T-helper 17 cell (primary cell): ENCODE measurements around the gene TNFRSF13B. TPM values are rescaled to one million over a fixed set of nuclear protein-coding genes. Genes with fewer than 3 reads are reported as not detected.

Source experiments
- ATAC-seq: fragments of 150-1000 bp; cut with Tn5 transposase; 2 replicates; pipeline ENCODE4 v1.10.0; 2021; ENCODE audit warnings: mild to moderate bottlenecking, moderate library complexity
- DNase-seq, 3 donors: peaks; one replicate each; pipeline versions ENCODE4 v3.0.0 to v3.0.0-alpha.2; 2020 to 2021
- H3K9me3 ChIP-seq: one replicate; pipeline ENCODE4 v1.7.0; 2013; ENCODE audit warnings: low read length, mild to moderate bottlenecking; ENCODE audit not compliant: control insufficient read depth, poor library complexity, severe bottlenecking
- H3K27ac Mint-ChIP-seq: one replicate; pipeline ENCODE4 v1.8.0; 2022; ENCODE audit warnings: mild to moderate bottlenecking, moderate library complexity, mixed read lengths
- H3K27me3 Mint-ChIP-seq: one replicate; pipeline ENCODE4 v1.8.0; 2022; ENCODE audit warnings: mixed read lengths
- H3K36me3 Mint-ChIP-seq: one replicate; pipeline ENCODE4 v1.8.0; 2022; ENCODE audit warnings: low read depth, mixed read lengths
- H3K4me1 Mint-ChIP-seq: one replicate; pipeline ENCODE4 v1.8.0; 2022; ENCODE audit warnings: mild to moderate bottlenecking, mixed read lengths
- H3K4me3 Mint-ChIP-seq: one replicate; pipeline ENCODE4 v1.8.0; 2022; ENCODE audit warnings: mild to moderate bottlenecking, moderate library complexity, mixed read lengths
- total RNA-seq, 4 donors: library from RNA in 2 of 4; stranded (reverse) in 2 of 4; gene quantifications; one replicate each; pipeline ENCODE4 v1.2.3 and lab custom pipeline; 2022 to 2026

Gene TNFRSF13B
- total RNA-seq, 2 donors from 2014 or later: 1.1 TPM; not detected in 1

DNA sequence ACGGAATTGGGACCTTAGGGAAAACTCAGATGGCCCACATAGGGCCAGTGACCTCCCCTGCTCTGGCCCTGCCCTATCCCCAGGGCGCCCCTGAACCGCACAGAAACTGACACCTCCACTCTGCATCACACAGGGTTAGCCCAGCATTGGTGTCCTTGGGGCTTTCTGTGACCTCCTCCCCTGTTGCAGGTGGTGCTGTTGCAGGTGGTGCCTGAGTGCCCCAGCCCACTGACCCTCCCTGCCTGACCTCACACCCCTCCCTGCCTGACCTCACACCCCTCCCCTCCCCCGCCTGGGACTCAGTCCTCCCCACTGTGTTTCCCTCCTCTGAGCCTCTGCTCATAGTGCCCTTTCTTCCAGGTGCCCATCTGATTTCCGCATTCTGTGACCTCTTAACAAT lies 21.4 kb downstream of the TNFRSF13B start:
- Mint-ChIP-seq H3K4me1 (no peaks in the 10 kb centered on the region), H3K4me3 (no peak overlapping the region), H3K27ac (no peak overlapping the region), H3K27me3 (peaks cover 47% of the 10 kb centered on the region), H3K36me3 (peaks cover 6% of the 10 kb centered on the region)
- ATAC-seq (no peak), DNase-seq (no peak)
- H3K9me3 ChIP-seq: no peaks in the 10 kb centered on the region

DNA sequence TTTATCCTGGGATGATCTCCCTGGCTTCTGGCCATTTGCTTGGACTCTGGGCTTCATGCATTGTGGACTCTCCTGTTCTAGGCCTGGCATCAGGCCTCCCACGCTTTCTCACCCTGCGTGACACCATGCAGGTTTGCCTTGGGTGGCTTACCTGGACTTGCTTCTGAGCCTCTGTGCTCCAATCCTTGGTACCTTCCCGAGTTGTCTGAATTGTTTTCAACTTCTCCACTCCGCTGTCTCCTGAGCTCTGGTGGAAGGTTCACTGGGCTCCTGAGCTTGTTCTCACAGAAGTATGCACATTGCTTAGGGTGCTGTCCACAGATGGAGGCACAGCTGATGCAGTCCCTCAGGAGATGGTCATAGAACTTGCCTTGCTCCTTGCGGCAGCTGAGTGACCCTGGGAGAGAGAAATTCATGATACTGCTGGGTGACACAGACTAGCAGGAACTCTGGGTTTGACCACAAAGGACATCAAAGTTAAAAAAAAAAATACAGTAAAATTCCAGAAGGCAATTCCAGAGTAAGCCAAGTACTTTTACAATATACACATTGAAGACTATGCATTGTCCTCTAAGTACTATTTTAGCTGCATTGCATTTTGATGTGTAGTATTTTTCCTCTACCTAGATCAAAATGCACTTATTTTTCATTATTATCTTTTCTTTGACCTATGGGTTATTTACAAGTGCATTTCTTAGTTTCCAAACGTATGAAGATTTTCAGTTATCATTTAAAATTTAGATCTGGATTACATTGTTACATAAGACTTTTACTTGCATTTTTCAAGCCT lies 23.1 kb downstream of the TNFRSF13B start:
- H3K27ac Mint-ChIP-seq: no peak overlapping the region
- DNase-seq (no peak), ATAC-seq (no peak)
- no peak overlapping the region for H3K4me3 Mint-ChIP-seq
- H3K9me3 ChIP-seq: no peaks in the 10 kb centered on the region
- no peaks in the 10 kb centered on the region for H3K4me1 Mint-ChIP-seq
- H3K36me3 Mint-ChIP-seq: peaks cover 6% of the 10 kb centered on the region
- peaks cover 39% of the 10 kb centered on the region for H3K27me3 Mint-ChIP-seq

GRCh38 chr17:16947470-16947869 lies 24.4 kb downstream of the TNFRSF13B start:
- no peak for ATAC-seq
- no peak overlapping the region for H3K27ac Mint-ChIP-seq
- peaks cover 39% of the 10 kb centered on the region for H3K27me3 Mint-ChIP-seq

GRCh38 chr17:16945663-16946218 lies 26.2 kb downstream of the TNFRSF13B start:
- Mint-ChIP-seq H3K4me3 (no peak overlapping the region), H3K27ac (no peak overlapping the region), H3K27me3 (peaks cover 31% of the 10 kb centered on the region), H3K4me1 (no peaks in the 10 kb centered on the region), H3K36me3 (no peaks in the 10 kb centered on the region)
- no peak for DNase-seq
- no peaks in the 10 kb centered on the region for H3K9me3 ChIP-seq
- no peak for ATAC-seq

More at GRCh38 chr17:16947470-16947869, 24.4 kb downstream of the TNFRSF13B start:
- Mint-ChIP-seq H3K4me3 (no peak overlapping the region), H3K4me1 (no peaks in the 10 kb centered on the region), H3K36me3 (peaks cover 3% of the 10 kb centered on the region)
- no peak for DNase-seq
- no peaks in the 10 kb centered on the region for H3K9me3 ChIP-seq

DNA sequence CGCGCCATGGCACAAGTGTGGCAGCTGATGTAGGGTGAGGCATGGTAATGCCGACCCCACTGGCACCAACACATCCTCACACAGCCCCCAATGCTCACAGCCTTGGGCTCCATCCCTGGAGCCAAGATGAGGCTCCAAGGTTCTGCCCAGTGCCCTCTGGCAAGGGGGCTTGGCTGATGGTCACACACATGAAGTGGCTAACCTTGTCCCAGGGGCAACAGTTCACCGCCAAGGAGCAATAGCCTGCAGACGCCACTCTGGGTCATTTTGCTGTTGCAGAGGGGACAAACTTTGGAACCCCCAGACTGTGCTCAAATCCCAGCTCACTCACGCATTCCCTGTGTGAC lies 26.8 kb downstream of the TNFRSF13B start:
- no peaks in the 10 kb centered on the region for H3K9me3 ChIP-seq
- H3K4me3 Mint-ChIP-seq: no peak overlapping the region
- no peak for DNase-seq
- H3K27ac Mint-ChIP-seq: no peak overlapping the region
- no peaks in the 10 kb centered on the region for H3K4me1 Mint-ChIP-seq
- no peaks in the 10 kb centered on the region for H3K36me3 Mint-ChIP-seq
- ATAC-seq: no peak
- H3K27me3 Mint-ChIP-seq: peaks cover 31% of the 10 kb centered on the region

DNA sequence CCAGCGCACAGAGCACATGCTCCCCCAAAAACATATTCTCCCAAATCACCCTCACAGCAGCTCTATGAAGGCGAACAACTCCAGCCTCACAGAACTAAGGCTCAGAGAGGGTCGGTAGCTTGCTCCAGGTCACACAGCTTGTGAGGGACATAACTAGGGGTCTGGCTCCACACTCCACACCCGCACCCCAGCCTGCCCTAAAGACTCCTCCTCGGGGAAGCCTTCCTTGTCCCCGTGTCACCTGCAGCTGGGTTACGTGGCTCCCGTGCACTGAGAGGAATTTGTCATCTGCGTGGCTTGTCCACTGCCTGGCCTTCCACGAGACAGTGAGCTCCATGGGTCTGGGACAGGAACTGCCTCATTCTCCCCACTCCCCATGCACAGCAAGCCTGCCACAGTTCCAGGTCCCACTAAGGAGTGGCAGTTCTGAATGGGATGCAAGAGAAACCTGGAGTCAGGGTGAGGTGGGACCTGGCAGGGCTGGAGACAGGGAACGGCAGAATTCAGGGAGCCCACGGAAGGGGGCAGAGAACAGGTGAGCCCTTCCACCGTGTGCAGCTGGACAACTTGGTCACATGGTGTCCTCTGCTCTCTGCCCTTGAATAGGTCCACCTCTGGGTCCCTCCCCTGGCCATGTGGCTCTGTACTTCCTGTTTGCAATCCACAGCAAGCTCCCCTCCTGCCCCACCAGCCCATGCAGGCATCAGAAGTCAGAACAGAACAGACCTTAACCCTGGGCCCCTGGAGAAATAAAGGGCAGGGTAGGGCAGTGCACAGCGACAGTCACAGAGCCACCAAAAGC lies 27.4 kb downstream of the TNFRSF13B start:
- H3K9me3 ChIP-seq: no peaks in the 10 kb centered on the region
- Mint-ChIP-seq H3K36me3 (no peaks in the 10 kb centered on the region), H3K27me3 (peaks cover 31% of the 10 kb centered on the region), H3K4me3 (no peak overlapping the region), H3K4me1 (no peaks in the 10 kb centered on the region), H3K27ac (no peak overlapping the region)
- ATAC-seq (no peak), DNase-seq (no peak)

DNA sequence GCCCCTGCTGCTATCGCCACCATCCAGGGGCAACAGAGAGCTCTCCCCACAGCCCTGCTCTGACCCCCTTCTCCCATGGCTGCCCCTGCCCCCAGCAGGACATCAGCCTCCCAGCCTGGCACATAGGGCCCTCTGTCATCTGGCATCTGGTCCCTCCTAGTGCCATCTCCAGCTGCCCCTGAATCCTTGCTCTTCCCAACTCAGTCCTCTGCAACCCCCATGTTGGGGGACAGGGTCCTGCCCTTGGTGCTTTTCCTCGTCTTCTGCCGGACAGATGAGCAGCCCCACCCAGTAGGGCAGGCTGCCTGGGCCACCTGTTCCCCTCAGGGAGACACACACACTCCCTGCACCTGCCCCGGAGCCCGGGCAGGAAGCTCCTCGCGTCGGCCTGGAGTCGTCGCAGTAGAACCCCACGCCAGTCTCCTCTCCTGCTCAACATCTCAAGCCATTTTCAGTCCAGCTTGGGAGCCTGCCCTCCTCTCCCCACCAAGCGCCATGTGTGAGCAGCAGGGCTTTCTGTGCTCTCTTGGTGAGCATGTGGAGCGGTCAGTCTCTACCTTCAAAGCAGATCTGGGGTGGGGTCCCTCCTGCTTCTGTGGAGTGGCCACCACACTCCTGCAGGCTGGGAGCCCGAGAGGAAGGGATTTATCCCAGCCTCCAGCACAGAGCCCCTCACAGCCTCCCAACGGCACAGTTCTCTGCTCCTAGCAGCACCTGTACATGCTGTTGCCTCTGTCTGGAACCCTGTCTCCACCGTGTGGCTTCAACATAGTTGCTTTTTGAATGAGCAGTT lies 28.2 kb downstream of the TNFRSF13B start:
- no peak for ATAC-seq
- Mint-ChIP-seq H3K4me3 (no peak overlapping the region), H3K36me3 (no peaks in the 10 kb centered on the region), H3K4me1 (peaks cover 3% of the 10 kb centered on the region), H3K27me3 (peaks cover 37% of the 10 kb centered on the region), H3K27ac (no peak overlapping the region)
- H3K9me3 ChIP-seq: no peaks in the 10 kb centered on the region
- DNase-seq: no peak

DNA sequence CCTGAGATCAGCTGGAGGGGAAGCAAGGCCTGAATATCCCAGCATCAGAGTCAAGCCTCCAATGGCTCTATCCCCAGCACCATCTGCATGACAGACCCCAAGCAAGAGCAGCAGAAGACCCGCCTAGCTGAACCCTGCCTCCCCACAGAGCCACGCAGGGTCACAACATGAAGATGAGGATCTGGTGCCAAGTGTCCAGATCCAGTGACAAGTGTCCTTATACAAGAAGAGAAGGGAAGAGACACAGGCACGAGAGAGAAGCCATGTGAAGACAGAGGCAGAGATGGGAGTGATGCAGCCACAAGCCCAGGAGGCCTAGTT lies 28.9 kb downstream of the TNFRSF13B start:
- Mint-ChIP-seq H3K4me1 (peaks cover 3% of the 10 kb centered on the region), H3K27me3 (peaks cover 37% of the 10 kb centered on the region), H3K27ac (no peak overlapping the region), H3K36me3 (no peaks in the 10 kb centered on the region), H3K4me3 (no peak overlapping the region)
- no peaks in the 10 kb centered on the region for H3K9me3 ChIP-seq
- ATAC-seq (no peak), DNase-seq (no peak)

- DNase-seq (no peak), ATAC-seq (no peak)
- Mint-ChIP-seq H3K27me3 (peaks cover 37% of the 10 kb centered on the region), H3K36me3 (no peaks in the 10 kb centered on the region), H3K4me3 (no peak overlapping the region), H3K4me1 (peaks cover 4% of the 10 kb centered on the region), H3K27ac (no peak overlapping the region)
- H3K9me3 ChIP-seq: no peaks in the 10 kb centered on the region
Measured at GRCh38 chr17:16942141-16943031, 29.5 kb downstream of the TNFRSF13B start.

- no peak for DNase-seq
- H3K27me3 Mint-ChIP-seq: peaks cover 37% of the 10 kb centered on the region
- H3K4me3 Mint-ChIP-seq: no peak overlapping the region
- H3K27ac Mint-ChIP-seq: peak overlapping the region; percentile 14
- H3K9me3 ChIP-seq: no peaks in the 10 kb centered on the region
- ATAC-seq: no peak
- peaks cover 4% of the 10 kb centered on the region for H3K4me1 Mint-ChIP-seq
- H3K36me3 Mint-ChIP-seq: no peaks in the 10 kb centered on the region
Measured at GRCh38 chr17:16941072-16942036, 30.6 kb downstream of the TNFRSF13B start.

DNA sequence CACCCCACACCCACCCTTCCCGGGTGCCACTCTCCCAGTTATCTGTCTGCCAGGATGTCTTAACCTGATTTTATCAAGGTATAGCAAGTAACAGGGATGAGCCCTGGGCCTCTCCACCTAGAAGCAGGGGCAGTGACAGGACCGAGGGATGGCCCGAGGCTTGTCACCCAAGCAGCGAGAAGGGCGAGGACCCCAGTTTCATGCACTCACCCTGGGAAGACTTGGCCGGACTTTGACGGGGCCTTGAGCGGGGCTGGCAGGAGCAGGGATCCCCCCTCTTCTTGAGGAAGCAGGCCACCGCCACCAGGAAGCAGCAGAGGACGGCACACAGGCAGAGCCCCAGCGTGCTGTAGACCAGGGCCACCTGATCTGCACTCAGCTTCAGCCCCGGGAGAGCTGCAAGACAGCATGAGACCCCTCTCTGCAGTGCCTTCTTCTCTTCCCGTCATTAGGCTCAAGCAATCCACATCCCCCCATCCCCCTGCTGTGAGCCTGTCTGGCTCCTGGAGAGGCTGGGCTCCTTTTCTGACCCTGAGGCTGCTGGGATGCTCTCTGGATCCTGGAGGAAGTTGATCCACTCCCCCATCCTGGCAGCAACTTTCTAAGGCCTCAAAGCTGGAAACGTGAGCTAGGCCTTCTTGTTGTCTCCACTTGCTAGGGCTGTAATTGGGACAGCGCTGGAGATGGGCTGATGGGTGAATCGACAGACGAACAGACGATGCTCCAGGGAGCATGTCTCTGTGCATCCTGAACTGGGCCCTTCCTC lies 31.6 kb downstream of the TNFRSF13B start:
- ATAC-seq: no peak
- no peak for DNase-seq
- H3K27ac Mint-ChIP-seq: no peak overlapping the region
- no peaks in the 10 kb centered on the region for H3K36me3 Mint-ChIP-seq
- peaks cover 31% of the 10 kb centered on the region for H3K27me3 Mint-ChIP-seq
- peaks cover 4% of the 10 kb centered on the region for H3K4me1 Mint-ChIP-seq
- H3K9me3 ChIP-seq: no peaks in the 10 kb centered on the region
- H3K4me3 Mint-ChIP-seq: no peak overlapping the region
